CD4-positive, alpha-beta T cell (primary cell): ENCODE data around the gene HSD17B1. TPM values are rescaled to one million over a fixed set of nuclear protein-coding genes. Genes with fewer than 3 reads are reported as not detected.

ENCODE experiments used
- ATAC-seq: fragments of 200-7000 bp; cut with Tn5 transposase; one replicate; pipeline ENCODE4 v1.10.0; 2022; ENCODE audit warnings: mild to moderate bottlenecking; ENCODE audit not compliant: poor library complexity
- CTCF ChIA-PET: fragments of 350-600 bp; sonication (Branson Sonifier 250); formaldehyde crosslinking; loops from one replicate; lab custom pipeline; 2021; ENCODE audit warnings: antibody characterized with exemption, inconsistent platforms; lab: Charles Lee
- POLR2A ChIA-PET: fragments of 350-600 bp; sonication (Branson Sonifier 250); formaldehyde crosslinking; loops from one replicate; lab custom pipeline; 2021; ENCODE audit warnings: antibody characterized with exemption, inconsistent platforms; lab: Charles Lee
- DNase-seq, 14 experiments: peaks; one replicate each; pipeline ENCODE4 v3.0.0-alpha.2; 2013 to 2020; ENCODE audit warnings: mixed read lengths in 2 of 14
- H3K27ac ChIP-seq, 2 donors: one replicate each; pipeline versions ENCODE4 v1.5.1 to v1.7.0; 2013; ENCODE audit warnings: low read length in 2 of 2, low read depth in 1 of 2, mild to moderate bottlenecking in 1 of 2
- H3K27me3 ChIP-seq, 2 experiments: 1 replicate in 1 of 2; 2 replicates in 1 of 2; pipeline versions ENCODE4 v1.6.1 to v1.7.0; 2013; ENCODE audit warnings: low read length in 2 of 2, control low read depth in 1 of 2, mild to moderate bottlenecking in 1 of 2, moderate library complexity in 1 of 2; ENCODE audit not compliant: insufficient read depth in 2 of 2, control insufficient read depth in 1 of 2
- H3K36me3 ChIP-seq: one replicate; pipeline ENCODE4 v1.6.1; 2013; ENCODE audit warnings: low read length, control low read depth; ENCODE audit not compliant: insufficient read depth
- H3K4me1 ChIP-seq: one replicate; pipeline ENCODE4 v1.6.1; 2013; ENCODE audit warnings: low read length, control low read depth; ENCODE audit not compliant: insufficient read depth
- H3K4me3 ChIP-seq: one replicate; pipeline ENCODE4 v1.5.1; 2013; ENCODE audit warnings: mild to moderate bottlenecking, low read length, moderate library complexity
- H3K9me3 ChIP-seq, 2 experiments: 1 replicate in 1 of 2; 2 replicates in 1 of 2; pipeline versions ENCODE4 v1.6.1 to v1.7.0; 2013; ENCODE audit warnings: low read length in 2 of 2, mild to moderate bottlenecking in 2 of 2, control low read depth in 1 of 2, moderate library complexity in 1 of 2; ENCODE audit not compliant: control insufficient read depth in 1 of 2, insufficient read depth in 1 of 2
- H3K27ac Mint-ChIP-seq: one replicate; pipeline ENCODE4 v1.8.0; 2020; ENCODE audit warnings: mixed read lengths
- H3K27me3 Mint-ChIP-seq: one replicate; pipeline ENCODE4 v1.8.0; 2021; ENCODE audit warnings: mixed read lengths
- H3K36me3 Mint-ChIP-seq: one replicate; pipeline ENCODE4 v1.8.0; 2021; ENCODE audit warnings: low read depth, mixed read lengths
- H3K4me1 Mint-ChIP-seq: one replicate; pipeline ENCODE4 v1.8.0; 2021; ENCODE audit warnings: low read depth, mixed read lengths
- H3K4me3 Mint-ChIP-seq: one replicate; pipeline ENCODE4 v1.8.0; 2020; ENCODE audit warnings: mild to moderate bottlenecking, mixed read lengths
- H3K9me3 Mint-ChIP-seq: one replicate; pipeline ENCODE4 v1.8.0; 2020; ENCODE audit warnings: mixed read lengths
- intact Hi-C, 2 experiments: fragments of 100-400 bp; cut with DNase I in 1 of 2; cut with micrococcal nuclease in 1 of 2; formaldehyde crosslinking; loops; one replicate each; pipeline versions ENCODE4 v1.15.1 to v1.9.0; 2023 to 2025; cut with DNase I, micrococcal nuclease
- total RNA-seq, 174 experiments: library from RNA in 2 of 174; stranded (reverse) in 2 of 174; gene quantifications; one replicate each; pipeline ENCODE4 v1.2.3 and lab custom pipeline; 2021 to 2026
- TF ChIP-seq, protein P1 (sequence below): fragments of 200-600 bp; IDR thresholded peaks from one replicate; pipeline ENCODE4 v1.8.0; 2022; ENCODE audit warnings: antibody characterized with exemption, mild to moderate bottlenecking

HSD17B1 gene
- total RNA-seq, 2 experiments from 2014 or later: 0.80 to 0.81 TPM

DNA sequence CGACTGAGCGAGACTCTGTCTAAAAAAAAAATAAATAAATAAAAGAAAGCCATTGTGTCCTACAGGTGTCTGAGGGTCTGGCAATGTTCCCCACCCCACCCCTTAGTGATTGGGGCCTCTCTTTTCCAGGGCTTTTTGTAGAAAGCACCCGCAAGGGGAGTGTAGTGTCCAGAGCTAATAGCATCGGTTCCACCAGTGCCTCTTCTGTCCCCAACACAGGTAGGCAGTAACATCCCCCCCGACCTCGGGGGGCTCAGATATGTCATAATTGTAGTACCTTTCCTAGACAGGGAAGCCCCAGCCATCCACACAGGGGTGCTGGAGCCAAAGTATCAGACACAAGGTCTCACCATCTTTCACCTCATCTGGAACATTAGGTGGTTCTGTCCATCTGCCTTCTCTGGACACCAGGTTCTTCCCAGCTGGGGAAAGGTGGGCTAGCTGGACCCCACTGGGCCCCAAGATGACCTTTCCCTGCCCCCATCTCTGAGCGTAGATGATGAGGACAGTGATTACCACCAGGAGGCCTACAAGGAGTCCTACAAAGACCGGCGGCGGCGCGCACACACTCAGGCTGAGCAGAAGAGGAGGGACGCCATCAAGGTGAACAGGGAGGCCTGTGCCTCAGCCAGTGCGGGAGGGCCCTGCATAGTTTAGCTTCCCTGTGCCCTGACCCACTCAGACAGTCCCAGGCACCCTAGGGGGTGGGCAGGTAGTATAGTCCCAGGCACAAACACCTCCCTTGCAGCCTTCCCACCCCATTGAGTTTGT lies 15.8 kb downstream of the HSD17B1 start:
- Histone ChIP-seq H3K4me3 (no peak overlapping the region), H3K27ac (no peak overlapping the region), H3K27me3 (no peaks in the 10 kb centered on the region), H3K36me3 (peaks cover 81% of the 10 kb centered on the region), H3K9me3 (no peaks in the 10 kb centered on the region), H3K4me1 (peaks cover 54% of the 10 kb centered on the region)
- intact Hi-C loops: no loop called here
- TF ChIP-seq, protein P1, sequence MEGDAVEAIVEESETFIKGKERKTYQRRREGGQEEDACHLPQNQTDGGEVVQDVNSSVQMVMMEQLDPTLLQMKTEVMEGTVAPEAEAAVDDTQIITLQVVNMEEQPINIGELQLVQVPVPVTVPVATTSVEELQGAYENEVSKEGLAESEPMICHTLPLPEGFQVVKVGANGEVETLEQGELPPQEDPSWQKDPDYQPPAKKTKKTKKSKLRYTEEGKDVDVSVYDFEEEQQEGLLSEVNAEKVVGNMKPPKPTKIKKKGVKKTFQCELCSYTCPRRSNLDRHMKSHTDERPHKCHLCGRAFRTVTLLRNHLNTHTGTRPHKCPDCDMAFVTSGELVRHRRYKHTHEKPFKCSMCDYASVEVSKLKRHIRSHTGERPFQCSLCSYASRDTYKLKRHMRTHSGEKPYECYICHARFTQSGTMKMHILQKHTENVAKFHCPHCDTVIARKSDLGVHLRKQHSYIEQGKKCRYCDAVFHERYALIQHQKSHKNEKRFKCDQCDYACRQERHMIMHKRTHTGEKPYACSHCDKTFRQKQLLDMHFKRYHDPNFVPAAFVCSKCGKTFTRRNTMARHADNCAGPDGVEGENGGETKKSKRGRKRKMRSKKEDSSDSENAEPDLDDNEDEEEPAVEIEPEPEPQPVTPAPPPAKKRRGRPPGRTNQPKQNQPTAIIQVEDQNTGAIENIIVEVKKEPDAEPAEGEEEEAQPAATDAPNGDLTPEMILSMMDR: no peak
- H3K27ac Mint-ChIP-seq: peak overlapping the region; percentile 96
- H3K9me3 Mint-ChIP-seq: no peaks in the 10 kb centered on the region
- H3K4me3 Mint-ChIP-seq: peak overlapping the region; percentile 97
- H3K27me3 Mint-ChIP-seq: no peaks in the 10 kb centered on the region
- peaks cover 83% of the 10 kb centered on the region for H3K36me3 Mint-ChIP-seq
- DNase-seq (peak in 1 of 14 experiments; percentile 20), ATAC-seq (no peak)
- CTCF ChIA-PET: interaction anchor here (1.4 to 4.6 kb wide), 2 partner anchors 9 to 18 kb away, joined by 3 to 45 read pairs; partner anchors contain the start of gene PSMC3IP
- POLR2A ChIA-PET: interaction anchor here (2.2 to 2.5 kb wide), 2 partner anchors 14 to 40 kb away, joined by 10 to 17 read pairs; partner anchors contain the start of genes RETREG3 and TUBG1
- peaks cover 35% of the 10 kb centered on the region for H3K4me1 Mint-ChIP-seq

DNA sequence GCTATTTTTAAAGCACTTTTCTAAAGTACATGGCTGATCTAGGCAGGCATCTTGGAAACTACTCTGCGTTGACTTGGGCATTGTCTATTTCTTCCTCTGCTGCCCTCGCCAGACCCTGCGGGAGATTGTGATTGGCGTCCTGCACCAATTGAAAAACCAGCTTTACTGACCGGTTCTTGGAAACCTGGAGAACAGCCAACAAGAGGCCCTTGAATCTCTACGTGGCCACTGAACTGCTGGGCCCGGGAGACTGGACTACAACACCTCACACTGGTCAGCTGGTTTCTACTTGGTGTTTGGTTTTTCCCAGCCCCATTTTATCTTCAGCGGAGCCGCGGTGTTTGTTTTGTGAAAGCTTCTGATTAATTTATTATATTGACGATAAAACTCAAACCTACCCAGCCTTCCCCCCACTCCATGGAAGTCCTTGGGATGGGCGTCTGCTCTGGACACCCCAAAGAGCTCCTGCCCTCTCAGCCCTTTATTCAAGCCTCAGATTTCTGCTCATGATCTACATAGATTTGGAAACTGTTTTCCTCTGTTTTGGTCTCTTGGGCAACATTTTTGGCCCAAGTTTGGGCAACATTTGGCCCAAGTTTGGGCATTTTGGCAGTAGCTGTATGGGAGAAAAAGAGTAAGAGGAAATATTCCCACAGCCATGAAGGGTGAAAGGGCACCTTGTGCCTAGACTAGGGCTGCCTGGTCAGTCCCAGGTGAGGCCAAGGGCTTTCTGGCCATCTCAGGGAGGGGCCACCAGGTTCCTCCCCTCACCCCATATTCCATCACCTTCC lies 18.9 kb downstream of the HSD17B1 start:
- CTCF ChIA-PET: no interaction called here
- no peaks in the 10 kb centered on the region for H3K9me3 ChIP-seq
- POLR2A ChIA-PET: no interaction called here

DNA sequence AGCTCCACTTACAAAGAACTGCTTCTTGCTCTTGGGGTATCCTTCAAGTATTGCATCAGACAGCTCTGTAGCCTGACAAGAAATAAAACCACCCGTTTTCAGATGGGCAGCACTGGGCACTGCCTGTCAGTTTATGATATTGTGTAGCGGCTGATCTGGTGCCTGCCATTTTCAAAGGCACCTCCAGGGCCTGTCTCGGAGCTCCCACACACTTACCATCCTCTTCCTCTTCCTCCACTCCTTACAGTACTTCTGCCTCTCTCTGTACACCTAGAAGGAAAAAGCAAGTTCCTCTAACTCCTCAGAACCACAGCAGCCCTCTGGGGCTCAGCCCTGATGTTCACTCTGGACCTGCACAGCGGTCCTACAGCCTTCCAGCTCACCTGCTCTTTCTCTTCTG lies 20.4 kb downstream of the HSD17B1 start:
- Mint-ChIP-seq H3K36me3 (peaks cover 70% of the 10 kb centered on the region), H3K4me1 (peaks cover 33% of the 10 kb centered on the region)

More for the DNA sequence above, 18.9 kb downstream of the HSD17B1 start:
- H3K4me3 Mint-ChIP-seq: no peak overlapping the region
- H3K36me3 ChIP-seq: peaks cover 65% of the 10 kb centered on the region
- intact Hi-C loops: no loop called here
- DNase-seq (no peak), ATAC-seq (no peak)
- H3K4me3 ChIP-seq: no peak overlapping the region
- H3K4me1 Mint-ChIP-seq: peaks cover 33% of the 10 kb centered on the region
- peaks cover 78% of the 10 kb centered on the region for H3K36me3 Mint-ChIP-seq
- H3K4me1 ChIP-seq: peaks cover 32% of the 10 kb centered on the region
- H3K9me3 Mint-ChIP-seq: no peaks in the 10 kb centered on the region
- H3K27ac ChIP-seq: peak overlapping the region in 1 of 2 donors; percentile 26
- no peaks in the 10 kb centered on the region for H3K27me3 ChIP-seq
- no peak overlapping the region for H3K27ac Mint-ChIP-seq
- H3K27me3 Mint-ChIP-seq: no peaks in the 10 kb centered on the region
- TF ChIP-seq, protein P1: no peak

More for the DNA sequence above, 20.4 kb downstream of the HSD17B1 start:
- no peak for DNase-seq
- Histone ChIP-seq H3K36me3 (peaks cover 65% of the 10 kb centered on the region), H3K9me3 (no peaks in the 10 kb centered on the region), H3K4me3 (no peak overlapping the region), H3K27me3 (no peaks in the 10 kb centered on the region), H3K4me1 (peaks cover 29% of the 10 kb centered on the region), H3K27ac (no peak overlapping the region)
- intact Hi-C loops: no loop called here
- H3K9me3 Mint-ChIP-seq: no peaks in the 10 kb centered on the region
- TF ChIP-seq, protein P1: no peak
- H3K27me3 Mint-ChIP-seq: no peaks in the 10 kb centered on the region
- H3K27ac Mint-ChIP-seq: no peak overlapping the region
- ChIA-PET POLR2A (interaction anchor here (0.7 kb wide), 1 partner anchor 37 kb away, joined by 4 read pairs; the partner anchor contains the start of gene NAGLU), CTCF (no interaction called here)
- no peak for ATAC-seq
- H3K4me3 Mint-ChIP-seq: no peak overlapping the region
